HG03558 (cell line): ENCODE measurements around the gene SEMA4D.
A peak's percentile ranks its signal among the peaks of the same experiment; 100 is the strongest.
"Not testable (repeated sequence)": the region's sequence is repeated elsewhere in the genome, so short reads cannot be mapped to it uniquely, and the experiment has no call there.

Experiments
- ATAC-seq: cut with Tn5 transposase; IDR thresholded peaks from one replicate; pipeline ENCODE4 v1.9.1; 2021; ENCODE audit warnings: moderate number of reproducible peaks; ENCODE audit not compliant: unreplicated experiment; ENCODE audit errors: extremely low read depth

Gene SEMA4D

GRCh38 chr9:89378541-89378940 is 119.4 kb downstream of the SEMA4D start:
- no peak for ATAC-seq

DNA sequence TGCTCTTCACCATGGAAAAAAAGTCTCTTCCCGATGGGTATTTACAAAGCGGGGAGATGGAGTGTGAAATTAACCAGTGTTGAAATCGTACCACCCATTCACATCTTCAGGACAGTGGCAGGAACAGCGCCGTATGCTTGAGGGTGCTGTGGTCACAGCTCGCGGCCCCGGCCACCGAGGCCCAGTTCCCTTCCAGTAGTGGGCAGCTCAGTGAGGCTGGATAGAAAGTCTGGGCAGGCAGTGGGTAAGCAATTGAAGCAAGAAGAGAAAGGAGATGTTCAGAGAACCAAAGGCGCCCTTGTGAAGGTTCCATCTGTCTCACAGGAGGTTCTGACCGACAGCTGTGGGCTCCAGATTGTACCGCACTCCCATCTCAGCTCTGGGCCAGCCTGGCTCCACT is 120.5 kb downstream of the SEMA4D start:
- ATAC-seq: no peak

DNA sequence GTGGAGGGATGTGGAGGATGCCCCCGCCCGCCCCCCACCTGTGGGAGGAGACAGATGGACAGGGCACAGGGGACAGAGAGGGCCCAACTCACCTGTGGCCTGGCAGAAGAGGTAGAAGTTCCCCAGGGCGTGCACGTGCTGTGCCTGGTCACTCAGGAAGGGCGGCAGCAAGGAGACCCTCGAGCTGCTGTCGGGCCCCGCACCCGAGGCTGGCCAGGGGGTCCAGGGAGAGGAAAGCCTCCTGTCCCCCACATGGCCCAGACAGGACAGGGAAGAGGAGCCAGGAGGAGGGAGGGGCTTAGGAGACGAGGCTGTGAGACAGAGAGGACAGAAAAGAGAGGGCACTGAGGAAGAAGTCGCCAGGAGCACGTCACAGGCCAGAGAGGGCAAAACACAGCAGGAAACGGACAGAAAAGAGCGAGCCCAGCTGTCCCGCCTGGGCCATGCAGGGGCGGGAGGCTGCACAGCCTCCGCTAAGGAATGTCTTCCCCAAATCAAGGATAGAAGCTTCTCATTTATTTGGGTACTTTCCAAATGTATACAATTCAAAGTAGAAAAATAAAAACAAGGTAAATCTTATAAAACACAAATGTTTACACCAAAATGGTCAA is 121.1 kb downstream of the SEMA4D start:
- ATAC-seq: no peak

DNA sequence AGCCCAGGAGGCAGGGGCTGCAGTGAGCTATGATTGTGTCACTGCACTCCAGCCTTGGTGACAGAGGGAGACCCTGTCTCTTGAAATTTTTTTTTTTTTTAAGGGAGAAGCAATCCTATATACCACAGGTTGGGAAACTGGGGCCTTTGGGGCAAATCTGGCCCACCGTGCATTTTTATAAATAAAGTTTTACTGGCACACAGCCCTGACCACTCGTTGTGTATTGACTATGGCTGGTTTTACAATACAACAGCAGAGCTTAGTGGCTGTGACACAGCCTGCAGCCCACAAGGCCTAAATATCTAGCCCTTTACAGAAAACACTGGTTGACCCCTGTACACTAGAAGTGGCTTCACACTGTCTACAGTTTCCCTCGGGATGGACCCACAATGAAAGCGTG is 121.6 kb downstream of the SEMA4D start:
- no peak for ATAC-seq

- ATAC-seq: peak; percentile 36
Observed at GRCh38 chr9:89375191-89375760, 122.6 kb downstream of the SEMA4D start.

- ATAC-seq: no peak
Observed at GRCh38 chr9:89374176-89374575, 123.7 kb downstream of the SEMA4D start.

DNA sequence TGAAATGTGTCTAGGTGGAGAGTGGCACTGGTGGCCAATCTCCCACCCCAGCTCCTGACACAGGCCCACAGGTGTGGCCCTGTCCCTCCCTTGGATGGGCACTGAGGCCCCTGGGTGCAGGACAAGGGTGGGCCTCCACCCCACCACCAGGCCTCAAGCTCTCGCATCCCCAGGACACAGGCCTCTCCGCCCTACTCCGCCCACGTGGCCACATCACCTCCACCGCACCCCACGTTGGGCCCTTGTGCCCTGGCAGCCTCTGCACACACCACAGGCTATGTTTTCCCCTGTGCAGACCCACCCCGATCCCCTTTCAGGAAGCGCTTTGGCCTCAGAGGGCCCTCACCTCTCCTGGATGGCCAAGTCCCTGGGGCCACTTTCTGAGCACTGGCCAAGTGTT is 124.9 kb downstream of the SEMA4D start:
- ATAC-seq: no peak

- ATAC-seq: no peak
Observed at GRCh38 chr9:89372230-89372816, 125.6 kb downstream of the SEMA4D start.

- not testable (repeated sequence) for ATAC-seq
Observed at GRCh38 chr9:89371791-89372190, 126.1 kb downstream of the SEMA4D start.

DNA sequence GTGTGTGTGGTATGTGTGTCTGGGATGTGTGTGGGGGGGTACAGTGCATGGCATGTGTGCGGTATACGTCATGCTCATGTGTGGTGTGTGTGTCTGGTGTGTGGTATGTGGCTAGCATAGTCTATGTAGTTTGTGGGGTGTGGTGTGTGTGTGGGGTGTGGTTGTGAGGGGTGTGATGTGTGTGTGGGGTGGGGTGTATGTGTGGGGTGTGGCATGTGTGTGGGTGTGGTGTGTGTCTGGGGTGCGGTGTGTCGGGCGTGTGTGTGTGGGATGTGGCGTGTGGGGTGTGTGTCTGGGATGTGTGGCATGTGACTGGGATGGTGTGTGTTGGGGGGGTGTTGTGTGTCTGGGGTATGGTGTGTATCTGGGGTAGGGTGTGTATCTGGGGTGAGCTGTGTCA is 127.3 kb downstream of the SEMA4D start:
- no peak for ATAC-seq

DNA sequence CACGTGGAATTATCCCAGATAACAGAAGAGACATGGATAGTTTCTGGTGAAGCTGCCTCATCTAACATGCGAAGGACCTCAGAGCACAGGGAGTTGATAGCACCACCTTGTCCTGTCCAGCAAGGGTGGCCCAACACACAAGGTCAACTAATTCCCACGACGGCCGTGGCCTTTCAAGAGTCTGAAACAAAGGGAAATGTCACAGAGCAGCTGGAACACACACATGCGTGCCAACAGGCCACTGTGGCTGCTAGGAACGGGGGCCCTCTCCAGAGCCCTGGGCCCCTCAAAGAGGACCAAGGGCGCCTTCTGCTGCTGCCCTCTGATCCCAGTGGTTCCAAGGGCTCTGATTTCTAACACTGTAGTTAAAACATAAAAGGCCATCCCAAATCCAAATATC is 128.9 kb downstream of the SEMA4D start:
- no peak for ATAC-seq

DNA sequence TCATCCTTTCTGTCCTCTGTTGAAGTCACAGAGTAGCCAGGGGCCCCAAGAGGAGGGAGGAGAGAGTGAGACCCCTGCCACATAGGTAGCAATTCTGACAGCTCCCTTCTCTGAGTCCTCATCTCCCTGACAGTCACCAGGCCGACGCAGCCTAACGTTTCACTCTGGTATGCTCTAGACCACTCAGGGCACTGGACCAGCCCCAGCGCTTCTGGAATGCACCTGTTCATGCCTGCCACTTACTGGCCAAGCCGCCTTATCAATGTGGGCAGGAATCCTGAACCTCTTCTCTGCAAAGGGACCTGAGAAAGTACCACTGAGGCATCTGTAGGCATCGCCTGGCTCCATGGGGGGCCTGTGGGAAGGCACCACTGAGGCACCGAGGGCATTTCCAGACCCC is 129.4 kb downstream of the SEMA4D start:
- no peak for ATAC-seq

DNA sequence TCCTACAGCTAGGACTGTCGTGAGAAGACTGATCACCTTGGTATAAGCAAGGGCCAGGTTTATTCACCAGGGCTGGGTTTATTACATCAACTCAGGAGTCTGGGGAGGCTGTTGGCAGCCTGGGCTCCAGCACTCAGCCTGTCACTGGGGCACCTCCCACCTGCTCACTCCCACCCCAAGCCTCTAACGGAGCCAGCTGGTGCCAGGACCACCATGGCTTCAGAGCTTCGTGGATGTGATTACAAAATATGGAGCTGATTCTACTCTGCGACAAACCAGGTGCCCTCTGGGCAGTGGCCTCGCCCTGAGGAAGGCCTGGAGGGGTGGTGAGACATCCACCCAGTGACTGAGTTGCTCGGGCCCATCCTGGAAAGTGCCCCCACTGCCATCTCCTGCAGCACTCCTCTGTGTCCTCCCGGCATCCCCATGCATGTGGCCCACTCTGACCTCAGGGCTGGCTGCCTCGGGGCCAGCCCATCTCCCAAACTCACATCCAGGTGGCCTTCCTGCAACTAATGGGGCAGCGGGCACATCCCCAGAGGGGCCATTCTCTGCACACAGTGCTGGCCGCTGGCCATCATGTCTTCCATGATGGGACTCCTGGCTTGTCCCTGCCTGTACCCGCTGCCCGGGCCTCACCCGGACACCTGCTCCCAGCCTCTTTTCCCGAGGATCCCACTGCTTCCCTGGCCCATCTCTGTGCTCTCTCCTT is 130.0 kb downstream of the SEMA4D start:
- no peak for ATAC-seq

DNA sequence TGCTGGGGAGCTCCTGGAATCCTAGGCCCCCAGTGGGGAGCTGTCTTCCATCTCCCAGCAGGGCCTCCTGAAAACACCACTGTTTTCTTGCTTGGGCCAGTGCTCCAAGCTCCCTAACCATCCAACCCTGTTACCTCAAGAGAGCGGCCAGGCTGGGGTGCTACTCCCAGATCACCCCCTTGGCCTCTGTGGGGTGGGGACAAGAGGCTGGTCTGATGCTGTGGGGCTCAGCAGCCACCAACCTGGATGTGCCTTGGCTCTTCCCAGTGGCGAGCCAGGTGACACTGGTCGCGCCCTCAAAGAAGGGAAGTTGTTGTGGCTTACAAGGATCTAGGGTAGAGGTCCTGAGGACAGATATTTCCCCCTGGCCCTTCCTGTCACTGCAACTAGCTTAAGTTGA is 130.6 kb downstream of the SEMA4D start:
- ATAC-seq: no peak

DNA sequence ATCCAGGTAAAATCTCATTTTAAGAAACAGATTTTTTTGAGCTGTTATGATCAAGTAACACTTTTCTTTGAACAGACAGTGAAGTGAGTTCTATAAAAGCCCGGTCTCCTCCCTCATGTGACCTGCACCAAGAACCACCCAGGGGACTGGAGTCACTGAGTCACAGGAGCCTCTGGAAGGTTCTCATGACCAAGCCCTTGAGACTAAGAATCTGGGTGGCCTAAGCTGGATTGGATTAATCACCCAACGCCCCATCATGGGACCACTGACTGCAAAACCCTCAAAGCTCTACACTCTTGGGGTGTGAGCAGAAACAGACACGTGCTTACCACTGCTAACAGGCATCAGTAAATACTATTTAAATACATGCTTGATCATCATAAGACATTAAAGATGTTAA is 131.2 kb downstream of the SEMA4D start:
- no peak for ATAC-seq

GRCh38 chr9:89365532-89365912 is 132.4 kb downstream of the SEMA4D start:
- ATAC-seq: no peak

DNA sequence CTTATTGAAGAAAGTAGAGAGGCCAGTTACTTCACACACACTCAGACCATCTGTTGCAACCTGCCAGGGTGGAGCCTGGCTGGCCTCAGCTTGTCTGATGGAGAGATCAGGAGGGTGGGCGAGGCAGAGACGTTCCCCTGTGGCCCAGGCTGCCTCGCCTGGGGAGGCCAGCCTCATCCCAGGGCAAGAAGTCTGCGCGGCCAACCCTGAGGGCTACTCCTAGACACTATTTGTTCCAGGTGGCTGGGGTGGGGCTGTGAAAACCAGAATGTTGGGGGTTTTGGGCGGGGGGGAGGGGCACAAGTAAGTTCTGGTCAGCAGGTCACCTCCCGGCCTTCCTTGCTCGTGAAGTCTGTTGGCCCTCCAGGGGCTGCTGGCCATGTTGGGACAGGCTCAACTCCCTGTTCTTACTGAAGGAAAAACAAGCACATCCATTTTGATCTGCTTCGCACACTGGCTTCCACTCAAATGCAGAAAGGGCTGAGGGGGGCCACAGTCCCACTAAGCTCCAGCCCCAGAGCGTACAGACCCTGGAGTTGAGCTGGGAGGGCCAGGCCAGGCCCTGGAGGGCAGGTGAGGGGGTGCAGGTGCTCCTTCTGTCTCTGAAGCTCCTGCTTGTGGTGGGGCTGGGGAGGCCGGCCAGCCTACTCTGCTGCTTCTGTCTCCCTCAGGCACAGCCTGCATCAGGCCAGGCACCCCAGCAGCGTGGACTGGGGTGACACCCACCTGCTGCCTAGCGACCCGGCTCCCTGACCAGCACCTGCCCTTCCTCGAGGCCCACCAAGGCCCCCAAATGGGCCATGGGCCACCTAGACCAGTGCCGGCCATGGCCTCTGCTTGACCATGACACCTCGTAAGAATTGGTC is 133.0 kb downstream of the SEMA4D start:
- ATAC-seq: no peak

DNA sequence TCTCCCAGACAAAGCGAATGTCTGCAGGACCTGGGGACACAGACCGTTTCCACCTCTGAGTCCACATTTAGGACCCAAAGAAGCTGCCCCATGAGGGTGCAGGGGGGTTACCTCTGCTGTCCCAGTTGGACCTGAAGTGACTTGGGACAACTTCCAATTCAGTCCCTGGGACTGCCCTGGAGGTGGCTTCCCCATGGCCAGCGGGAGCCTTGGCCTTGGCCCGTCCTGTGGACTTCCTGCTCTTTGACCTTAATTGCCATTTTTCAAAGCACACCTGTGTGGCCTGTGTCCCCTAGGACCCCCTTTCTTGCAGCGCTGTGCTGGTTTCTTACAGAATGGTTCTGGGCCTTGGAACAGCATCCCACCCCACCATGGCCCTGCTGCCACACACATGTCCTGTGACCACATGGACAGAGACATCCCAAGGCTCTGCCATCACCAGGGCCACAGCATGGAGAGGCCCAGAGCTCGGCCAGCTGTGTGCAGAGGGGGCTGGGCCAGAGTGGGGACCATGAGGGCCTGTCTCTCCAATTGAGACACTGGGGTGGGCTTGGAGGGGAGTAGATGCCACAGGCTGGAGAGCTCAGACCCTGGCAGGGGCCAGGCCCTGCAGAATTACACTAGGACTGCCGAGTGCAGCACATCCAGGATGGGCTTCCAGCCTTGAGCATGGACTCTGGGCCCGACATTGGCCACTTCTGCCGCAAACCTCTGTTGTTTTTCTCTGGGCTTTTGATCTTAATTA is 133.8 kb downstream of the SEMA4D start:
- no peak for ATAC-seq

DNA sequence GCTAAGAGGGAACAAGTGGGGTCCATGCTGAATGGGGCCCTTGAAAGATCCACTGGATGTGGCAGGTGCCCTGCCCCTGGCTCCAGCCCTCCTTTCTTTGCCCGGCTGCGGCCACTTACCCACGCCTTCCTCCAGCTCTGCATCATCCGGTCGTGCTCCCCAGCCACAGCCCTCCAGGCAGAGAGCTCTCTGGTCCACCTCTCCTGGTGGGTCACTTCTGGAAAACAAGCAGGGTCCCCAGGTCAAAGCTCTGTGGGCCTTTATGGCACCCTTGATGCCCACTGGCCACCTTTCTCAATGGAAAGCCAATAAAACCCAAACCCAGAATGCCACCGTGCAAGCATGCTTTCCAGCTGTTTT is 134.6 kb downstream of the SEMA4D start:
- ATAC-seq: no peak
